ENCODE results near the gene CTCF. TPM values are rescaled to one million over a fixed set of nuclear protein-coding genes. Genes with fewer than 3 reads are reported as not detected.
A peak's percentile ranks its signal among the peaks of the same experiment; 100 is the strongest.
"Not testable (repeated sequence)": the region's sequence is repeated elsewhere in the genome, so short reads cannot be mapped to it uniquely, and the experiment has no call there.

CTCF gene
- total RNA-seq, 2 experiments from 2014 or later, result 43.8 to 46.4 TPM

DNA sequence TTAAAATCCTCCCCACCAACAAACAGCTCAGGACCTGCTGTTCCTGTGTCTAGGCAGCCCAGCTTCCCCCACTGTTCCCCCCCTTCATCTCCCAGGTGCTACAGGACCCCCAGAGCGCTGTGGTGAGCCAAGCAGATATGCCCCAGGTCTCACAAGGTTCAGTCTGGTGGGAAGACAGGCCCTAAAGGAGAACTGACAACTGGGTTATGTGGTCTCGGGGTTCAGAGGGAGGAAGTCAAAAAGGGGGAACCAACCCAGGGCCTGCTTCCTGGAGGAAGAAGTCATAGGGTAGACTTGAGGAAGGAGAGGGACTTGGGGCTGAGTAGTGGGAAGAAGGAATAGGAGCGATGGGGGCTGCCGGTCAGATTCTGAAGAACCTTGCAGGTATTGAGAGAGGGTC, 31.1 kb upstream of the CTCF start:
- no peak overlapping the region for H3K27ac Mint-ChIP-seq
- no peaks in the 10 kb centered on the region for H3K36me3 Mint-ChIP-seq (ENCODE audit: low read depth)
- H3K4me3 ChIP-seq (ENCODE audit: low read length), result no peak overlapping the region
- peaks cover 38% of the 10 kb centered on the region for H3K4me1 Mint-ChIP-seq (ENCODE audit: low read depth)
- H3K27me3 ChIP-seq (ENCODE audit: control insufficient read depth in 1 of 2, insufficient read depth in 2 of 2, low read length in 2 of 2), result peaks cover 22 to 25% of the 10 kb centered on the region in 2 experiments
- H3K9me3 ChIP-seq (ENCODE audit: control insufficient read depth in 1 of 2, insufficient read depth in 1 of 2, low read length in 2 of 2), result no peaks in the 10 kb centered on the region
- peaks cover 20% of the 10 kb centered on the region for H3K27me3 Mint-ChIP-seq
- ChIA-PET CTCF (interaction anchor here (0.6 to 6.1 kb wide), 3 partner anchors 10 to 31 kb away, joined by 3 to 45 read pairs (median 4); partner anchors contain the start of gene CTCF), POLR2A (interaction anchor here (0.7 to 2.5 kb wide), 4 partner anchors 10 to 32 kb away, joined by 3 to 9 read pairs (median 4); no protein-coding TSS in a partner anchor)
- H3K9me3 Mint-ChIP-seq, result no peaks in the 10 kb centered on the region
- peaks cover 35% of the 10 kb centered on the region for H3K4me1 ChIP-seq (ENCODE audit: insufficient read depth, low read length)
- no peaks in the 10 kb centered on the region for H3K36me3 ChIP-seq (ENCODE audit: insufficient read depth, low read length)
- H3K27ac ChIP-seq (ENCODE audit: low read depth in 1 of 2, low read length in 2 of 2), result peak overlapping the region in 1 of 2 donors; percentile 17
- intact Hi-C loops (cut with DNase I, micrococcal nuclease), result no loop called here
- H3K4me3 Mint-ChIP-seq, result peak overlapping the region; percentile 20
- TF ChIP-seq CTCF (IDR thresholded peaks at IDR 0.05), result no peak
- no peak for ATAC-seq (ENCODE audit: poor library complexity)
- DNase-seq, result peak in 2 of 14 experiments; percentile 51 to 57

- peaks cover 48% of the 10 kb centered on the region for H3K4me1 ChIP-seq (ENCODE audit: insufficient read depth, low read length)
- intact Hi-C loops (cut with DNase I, micrococcal nuclease), result no loop called here
Observed at GRCh38 chr16:67533024-67533560, 29.2 kb upstream of the CTCF start.

GRCh38 chr16:67533987-67534386, 28.3 kb upstream of the CTCF start:
- H3K27ac ChIP-seq (ENCODE audit: low read depth in 1 of 2, low read length in 2 of 2); H3K36me3 Mint-ChIP-seq (ENCODE audit: low read depth); H3K9me3 Mint-ChIP-seq; ATAC-seq (ENCODE audit: poor library complexity); H3K4me3 Mint-ChIP-seq; H3K36me3 ChIP-seq (ENCODE audit: insufficient read depth, low read length); intact Hi-C loops (cut with DNase I, micrococcal nuclease); H3K9me3 ChIP-seq (ENCODE audit: control insufficient read depth in 1 of 2, insufficient read depth in 1 of 2, low read length in 2 of 2); POLR2A ChIA-PET; H3K4me3 ChIP-seq (ENCODE audit: low read length); H3K27ac Mint-ChIP-seq; DNase-seq: not testable (repeated sequence)
- Mint-ChIP-seq H3K4me1 (ENCODE audit: low read depth) (peaks cover 52% of the 10 kb centered on the region), H3K27me3 (peaks cover 20% of the 10 kb centered on the region)
- H3K27me3 ChIP-seq (ENCODE audit: control insufficient read depth in 1 of 2, insufficient read depth in 2 of 2, low read length in 2 of 2), result peaks cover 22 to 25% of the 10 kb centered on the region in 2 experiments
- H3K4me1 ChIP-seq (ENCODE audit: insufficient read depth, low read length), result peaks cover 52% of the 10 kb centered on the region
- CTCF ChIA-PET, result interaction anchor here (0.7 to 6.1 kb wide), 2 partner anchors 13 to 111 kb away, joined by 3 to 45 read pairs; partner anchors contain the start of gene CARMIL2

More at GRCh38 chr16:67533024-67533560, 29.2 kb upstream of the CTCF start:
- ATAC-seq (ENCODE audit: poor library complexity), result no peak
- Mint-ChIP-seq H3K27ac (no peak overlapping the region), H3K9me3 (no peaks in the 10 kb centered on the region), H3K36me3 (ENCODE audit: low read depth) (no peaks in the 10 kb centered on the region), H3K4me3 (peak overlapping the region; percentile 50), H3K4me1 (ENCODE audit: low read depth) (peaks cover 49% of the 10 kb centered on the region), H3K27me3 (peaks cover 20% of the 10 kb centered on the region)
- no peak overlapping the region for H3K27ac ChIP-seq (ENCODE audit: low read depth in 1 of 2, low read length in 2 of 2)
- TF ChIP-seq CTCF (IDR thresholded peaks at IDR 0.05), result no peak
- H3K36me3 ChIP-seq (ENCODE audit: insufficient read depth, low read length), result no peaks in the 10 kb centered on the region
- CTCF ChIA-PET, result interaction anchor here (1.1 to 6.1 kb wide), 3 partner anchors 12 to 112 kb away, joined by 4 to 45 read pairs (median 5); partner anchors contain the start of gene CARMIL2
- peaks cover 22 to 25% of the 10 kb centered on the region in 2 experiments for H3K27me3 ChIP-seq (ENCODE audit: control insufficient read depth in 1 of 2, insufficient read depth in 2 of 2, low read length in 2 of 2)
- H3K9me3 ChIP-seq (ENCODE audit: control insufficient read depth in 1 of 2, insufficient read depth in 1 of 2, low read length in 2 of 2), result no peaks in the 10 kb centered on the region
- no peak overlapping the region for H3K4me3 ChIP-seq (ENCODE audit: low read length)
- POLR2A ChIA-PET, result no interaction called here
- no peak for DNase-seq

All from CD4-positive, alpha-beta T cell (primary cell).